Measurements from ENCODE around the gene COL2A1.

The COL2A1 gene

DNA sequence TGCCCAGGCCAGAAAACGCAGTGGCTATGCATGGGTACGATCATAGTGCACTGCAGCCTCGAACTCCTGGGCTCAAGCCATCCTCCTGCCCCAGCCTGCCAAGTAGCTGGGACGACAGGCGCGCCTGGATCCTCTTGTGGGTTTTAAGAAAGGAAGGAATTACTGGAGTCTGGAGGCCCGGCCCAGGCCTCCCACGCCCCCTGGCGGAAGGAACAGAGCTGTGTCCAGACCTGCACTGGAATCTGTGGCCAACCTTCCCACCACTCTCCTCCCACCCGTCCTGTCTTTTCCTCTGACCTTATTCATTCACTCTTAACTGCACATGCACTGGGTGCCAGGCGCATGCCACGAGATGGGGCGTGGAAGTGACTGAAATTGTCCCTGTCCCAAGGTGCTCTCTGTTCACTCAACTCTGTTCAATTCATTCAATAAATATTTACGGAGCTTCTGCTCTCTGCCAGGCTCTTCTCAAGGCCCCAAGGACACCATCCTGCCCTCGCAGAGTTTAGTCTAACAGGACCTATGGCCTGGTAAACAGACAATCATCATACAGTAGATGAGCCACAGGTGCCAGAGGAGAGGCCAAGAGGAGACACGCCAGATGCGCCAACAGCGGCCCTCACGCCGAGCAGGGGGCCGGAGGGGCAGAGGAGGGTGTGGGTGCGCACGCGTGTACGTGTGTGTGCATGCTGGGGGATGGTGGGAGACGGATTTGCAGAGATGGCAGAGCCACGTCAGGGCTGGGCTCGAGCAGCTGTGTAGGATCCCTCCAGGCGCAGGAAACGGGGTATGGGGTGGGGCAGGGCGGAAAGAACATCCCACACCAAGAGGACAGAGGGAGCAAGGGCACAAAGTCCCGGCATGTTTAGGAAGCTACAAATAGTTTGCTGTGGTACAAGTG, 54.6 kb downstream of the COL2A1 start:
- Mint-ChIP-seq H3K27me3 (ENCODE audit: low read depth) (peaks cover 7% of the 10 kb centered on the region), H3K9me3 (no peaks in the 10 kb centered on the region), H3K4me1 (ENCODE audit: low read depth) (peaks cover 9% of the 10 kb centered on the region), H3K4me3 (no peak overlapping the region), H3K36me3 (ENCODE audit: low read depth) (no peaks in the 10 kb centered on the region), H3K27ac (no peak overlapping the region)

- no peaks in the 10 kb centered on the region for H3K9me3 Mint-ChIP-seq
- no peaks in the 10 kb centered on the region for H3K36me3 Mint-ChIP-seq (ENCODE audit: low read depth)
- H3K4me1 Mint-ChIP-seq (ENCODE audit: low read depth) = peaks cover 5% of the 10 kb centered on the region
- H3K27ac Mint-ChIP-seq = no peak overlapping the region
- H3K4me3 Mint-ChIP-seq = no peak overlapping the region
- H3K27me3 Mint-ChIP-seq (ENCODE audit: low read depth) = peaks cover 7% of the 10 kb centered on the region
These were observed 56.9 kb downstream of the COL2A1 start for GRCh38 chr12:47947341-47947740.

GRCh38 chr12:47946413-47947323, 57.6 kb downstream of the COL2A1 start:
- H3K4me3 Mint-ChIP-seq = no peak overlapping the region
- no peak overlapping the region for H3K27ac Mint-ChIP-seq
- no peaks in the 10 kb centered on the region for H3K9me3 Mint-ChIP-seq
- no peaks in the 10 kb centered on the region for H3K36me3 Mint-ChIP-seq (ENCODE audit: low read depth)
- H3K4me1 Mint-ChIP-seq (ENCODE audit: low read depth) = peaks cover 5% of the 10 kb centered on the region
- H3K27me3 Mint-ChIP-seq (ENCODE audit: low read depth) = peaks cover 7% of the 10 kb centered on the region

DNA sequence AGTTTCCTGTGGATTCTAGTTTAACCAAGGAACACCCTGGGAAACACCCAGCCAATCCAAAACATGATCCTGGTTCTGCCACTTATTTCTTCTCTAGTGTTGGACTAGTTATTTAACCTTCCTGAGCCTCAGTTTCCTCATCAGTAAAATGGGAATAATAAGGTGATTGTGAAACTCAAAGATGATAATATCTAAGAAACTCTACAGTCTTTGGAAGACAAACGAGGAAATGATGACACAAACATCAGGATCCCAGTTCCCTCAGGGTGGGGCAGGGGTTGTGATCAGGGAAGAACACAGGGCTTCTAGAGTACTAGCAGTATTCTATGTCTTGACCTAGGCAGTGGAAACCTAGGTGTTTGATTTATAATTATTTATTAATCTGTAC, 58.9 kb downstream of the COL2A1 start:
- H3K27me3 Mint-ChIP-seq (ENCODE audit: low read depth) = peaks cover 17% of the 10 kb centered on the region
- H3K4me1 Mint-ChIP-seq (ENCODE audit: low read depth) = peaks cover 9% of the 10 kb centered on the region
- H3K9me3 Mint-ChIP-seq = no peaks in the 10 kb centered on the region
- no peaks in the 10 kb centered on the region for H3K36me3 Mint-ChIP-seq (ENCODE audit: low read depth)
- no peak overlapping the region for H3K4me3 Mint-ChIP-seq
- no peak overlapping the region for H3K27ac Mint-ChIP-seq

- no peak overlapping the region for H3K27ac Mint-ChIP-seq
- H3K4me3 Mint-ChIP-seq = no peak overlapping the region
- H3K4me1 Mint-ChIP-seq (ENCODE audit: low read depth) = peaks cover 9% of the 10 kb centered on the region
- no peaks in the 10 kb centered on the region for H3K9me3 Mint-ChIP-seq
- peaks cover 20% of the 10 kb centered on the region for H3K27me3 Mint-ChIP-seq (ENCODE audit: low read depth)
- H3K36me3 Mint-ChIP-seq (ENCODE audit: low read depth) = no peaks in the 10 kb centered on the region
These were observed 59.5 kb downstream of the COL2A1 start for GRCh38 chr12:47944685-47945340.

DNA sequence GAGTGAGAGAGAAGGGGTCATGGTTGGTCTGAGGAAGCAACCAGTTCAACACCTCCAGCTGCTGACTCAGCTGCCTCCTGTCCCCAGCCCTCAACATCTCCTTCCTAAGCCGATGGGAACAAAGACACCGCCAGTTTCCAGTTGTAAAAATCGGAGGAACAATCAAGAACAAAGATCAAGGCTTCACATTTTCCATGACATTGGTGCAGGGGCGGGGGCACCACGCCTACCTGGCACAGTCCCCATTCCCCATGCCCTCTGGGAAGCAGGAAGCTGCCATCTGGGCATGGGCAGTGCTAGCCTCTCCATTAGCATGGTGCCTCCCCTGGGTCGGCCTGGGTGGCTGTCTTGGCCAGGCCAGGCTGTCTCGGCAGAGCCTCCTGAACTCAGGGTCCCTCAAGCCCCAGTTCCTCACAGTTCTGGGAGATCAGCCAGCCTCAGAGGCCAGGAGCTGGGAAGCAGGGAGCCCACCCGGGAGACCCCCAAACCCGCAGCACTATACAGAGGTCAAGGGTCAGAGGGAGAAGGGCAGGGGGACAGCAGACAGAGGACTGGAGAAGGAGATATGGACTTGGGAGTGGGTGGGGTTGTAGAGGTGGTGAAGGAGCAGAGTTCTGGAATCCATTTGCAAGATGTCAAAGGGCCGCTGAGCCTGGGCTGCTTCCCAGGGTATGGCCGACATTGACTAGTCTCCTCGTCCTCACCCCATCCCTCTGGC, 60.5 kb downstream of the COL2A1 start:
- peaks cover 4% of the 10 kb centered on the region for H3K4me1 Mint-ChIP-seq (ENCODE audit: low read depth)
- H3K9me3 Mint-ChIP-seq = no peaks in the 10 kb centered on the region
- H3K27ac Mint-ChIP-seq = no peak overlapping the region
- no peak overlapping the region for H3K4me3 Mint-ChIP-seq
- peaks cover 22% of the 10 kb centered on the region for H3K27me3 Mint-ChIP-seq (ENCODE audit: low read depth)
- H3K36me3 Mint-ChIP-seq (ENCODE audit: low read depth) = no peaks in the 10 kb centered on the region

DNA sequence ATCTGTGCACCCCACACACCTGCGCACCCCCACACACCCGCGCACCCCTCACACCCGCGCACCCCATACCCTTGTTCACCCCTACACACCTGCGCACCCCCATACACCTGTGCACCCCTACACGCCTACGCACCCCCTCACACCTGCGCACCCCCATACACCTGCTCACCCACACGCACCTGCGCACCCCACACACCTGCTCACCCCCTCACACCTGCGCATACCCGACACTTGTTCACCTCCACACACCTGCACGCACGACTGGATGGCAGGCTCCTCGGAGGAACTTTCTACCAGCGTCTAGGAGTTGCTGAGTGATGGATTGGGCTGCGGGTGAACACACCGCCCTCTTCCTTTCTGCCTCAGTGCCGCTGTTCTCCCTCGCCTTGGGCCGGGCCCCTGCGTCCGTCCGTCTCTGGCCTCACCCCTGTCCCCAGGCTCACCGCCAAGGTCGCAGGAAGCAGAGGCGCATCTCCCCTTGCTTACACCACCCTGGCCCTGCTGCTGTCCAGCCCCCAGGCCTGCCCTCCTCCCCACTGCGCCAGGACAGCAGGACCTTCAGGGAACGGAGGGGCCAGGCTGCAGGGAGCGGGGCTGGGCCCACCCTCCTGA, 61.6 kb downstream of the COL2A1 start:
- H3K27ac Mint-ChIP-seq = no peak overlapping the region

GRCh38 chr12:47941871-47942613, 62.2 kb downstream of the COL2A1 start:
- Mint-ChIP-seq H3K27me3 (ENCODE audit: low read depth) (peaks cover 28% of the 10 kb centered on the region), H3K4me3 (no peak overlapping the region), H3K4me1 (ENCODE audit: low read depth) (peaks cover 4% of the 10 kb centered on the region), H3K36me3 (ENCODE audit: low read depth) (no peaks in the 10 kb centered on the region), H3K9me3 (no peaks in the 10 kb centered on the region), H3K27ac (no peak overlapping the region)

More for the DNA sequence above, 61.6 kb downstream of the COL2A1 start:
- Mint-ChIP-seq H3K9me3 (no peaks in the 10 kb centered on the region), H3K36me3 (ENCODE audit: low read depth) (no peaks in the 10 kb centered on the region), H3K4me1 (ENCODE audit: low read depth) (peaks cover 4% of the 10 kb centered on the region), H3K27me3 (ENCODE audit: low read depth) (peaks cover 22% of the 10 kb centered on the region), H3K4me3 (no peak overlapping the region)

- H3K36me3 Mint-ChIP-seq (ENCODE audit: low read depth) = no peaks in the 10 kb centered on the region
- no peaks in the 10 kb centered on the region for H3K9me3 Mint-ChIP-seq
- peaks cover 28% of the 10 kb centered on the region for H3K27me3 Mint-ChIP-seq (ENCODE audit: low read depth)
- H3K27ac Mint-ChIP-seq = no peak overlapping the region
- peaks cover 4% of the 10 kb centered on the region for H3K4me1 Mint-ChIP-seq (ENCODE audit: low read depth)
- H3K4me3 Mint-ChIP-seq = no peak overlapping the region
These were observed 62.8 kb downstream of the COL2A1 start for GRCh38 chr12:47941475-47941780.

DNA sequence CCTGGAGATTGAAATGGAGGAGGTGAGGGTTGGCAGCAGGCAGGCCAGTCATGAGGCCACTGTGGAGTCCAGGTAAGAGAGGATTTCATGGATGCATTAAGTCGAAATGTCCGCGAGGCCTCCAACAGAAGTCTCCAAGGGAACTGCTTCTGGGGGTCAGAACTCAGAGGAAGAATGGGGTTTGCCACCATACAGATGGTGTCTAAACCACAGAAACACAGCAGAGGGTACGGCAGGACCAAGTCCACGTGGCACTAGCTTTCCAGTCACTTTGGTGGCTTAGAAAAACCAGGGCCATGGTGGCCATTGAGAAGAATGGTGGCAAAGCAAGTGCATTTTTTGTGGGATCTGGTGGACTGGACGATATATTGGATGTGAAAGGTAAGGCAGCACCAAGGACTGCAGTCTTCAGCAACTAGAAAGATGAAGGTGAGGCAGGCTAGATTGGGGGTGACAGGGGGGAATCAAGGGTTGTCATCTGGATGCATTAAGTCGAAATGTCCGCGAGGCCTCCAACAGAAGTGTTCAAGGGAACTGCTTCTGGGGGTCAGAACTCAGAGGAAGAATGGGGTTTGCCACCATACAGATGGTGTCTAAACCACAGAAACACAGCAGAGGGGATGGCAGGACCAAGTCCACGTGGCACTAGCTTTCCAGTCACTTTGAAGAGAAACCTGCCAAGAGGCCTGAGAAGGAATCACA, 63.4 kb downstream of the COL2A1 start:
- Mint-ChIP-seq H3K27ac (no peak overlapping the region), H3K9me3 (no peaks in the 10 kb centered on the region), H3K36me3 (ENCODE audit: low read depth) (no peaks in the 10 kb centered on the region), H3K4me1 (ENCODE audit: low read depth) (peaks cover 4% of the 10 kb centered on the region), H3K4me3 (no peak overlapping the region), H3K27me3 (ENCODE audit: low read depth) (peaks cover 32% of the 10 kb centered on the region)

GRCh38 chr12:47939009-47939601, 65.2 kb downstream of the COL2A1 start:
- no peaks in the 10 kb centered on the region for H3K9me3 Mint-ChIP-seq
- no peaks in the 10 kb centered on the region for H3K36me3 Mint-ChIP-seq (ENCODE audit: low read depth)
- no peak overlapping the region for H3K27ac Mint-ChIP-seq
- no peak overlapping the region for H3K4me3 Mint-ChIP-seq
- H3K27me3 Mint-ChIP-seq (ENCODE audit: low read depth) = peaks cover 40% of the 10 kb centered on the region
- peaks cover 4% of the 10 kb centered on the region for H3K4me1 Mint-ChIP-seq (ENCODE audit: low read depth)

GRCh38 chr12:47938594-47938993, 65.7 kb downstream of the COL2A1 start:
- Mint-ChIP-seq H3K36me3 (ENCODE audit: low read depth) (no peaks in the 10 kb centered on the region), H3K4me1 (ENCODE audit: low read depth) (peaks cover 4% of the 10 kb centered on the region), H3K27me3 (ENCODE audit: low read depth) (peaks cover 43% of the 10 kb centered on the region), H3K4me3 (no peak overlapping the region), H3K9me3 (no peaks in the 10 kb centered on the region), H3K27ac (no peak overlapping the region)

Measured in T-helper 1 cell treated with Interleukin-12 subunit alpha and Interleukin-12 subunit beta and Interleukin-4 antibody, amounts not matched to agents 30 μg/mL and 1 μg/mL, for 36 hours (primary cell).